Pons (tissue), 1 donor: Measurements from ENCODE around the gene PARD3B.

Experiments used
- DNase-seq: peaks from one replicate; pipeline ENCODE4 v3.0.0-alpha.2; 2016; ENCODE audit warnings: low spot score

The PARD3B gene

GRCh38 chr2:204655101-204655500 lies 109.8 kb downstream of the PARD3B start:
- DNase-seq = no peak

GRCh38 chr2:204655626-204656025 lies 110.4 kb downstream of the PARD3B start:
- no peak for DNase-seq

GRCh38 chr2:204657024-204657423 lies 111.7 kb downstream of the PARD3B start:
- DNase-seq = no peak

- no peak for DNase-seq
Observed at GRCh38 chr2:204662956-204663355, 117.7 kb downstream of the PARD3B start.

GRCh38 chr2:204663816-204664425 lies 118.6 kb downstream of the PARD3B start:
- no peak for DNase-seq

GRCh38 chr2:204664708-204665121 lies 119.4 kb downstream of the PARD3B start:
- DNase-seq = no peak

- no peak for DNase-seq
Observed at GRCh38 chr2:204665207-204665606, 119.9 kb downstream of the PARD3B start.

- DNase-seq = no peak
Observed at GRCh38 chr2:204665771-204666170, 120.5 kb downstream of the PARD3B start.

GRCh38 chr2:204667990-204668389 lies 122.7 kb downstream of the PARD3B start:
- DNase-seq = no peak

- DNase-seq = no peak
Observed at GRCh38 chr2:204669382-204669781, 124.1 kb downstream of the PARD3B start.

- DNase-seq = no peak
Observed at GRCh38 chr2:204670124-204670523, 124.8 kb downstream of the PARD3B start.

- DNase-seq = no peak
Observed at GRCh38 chr2:204670756-204671155, 125.5 kb downstream of the PARD3B start.

GRCh38 chr2:204672772-204673171 lies 127.5 kb downstream of the PARD3B start:
- DNase-seq = no peak

- DNase-seq = no peak
Observed at GRCh38 chr2:204673877-204674276, 128.6 kb downstream of the PARD3B start.

- DNase-seq = no peak
Observed at GRCh38 chr2:204678031-204678430, 132.8 kb downstream of the PARD3B start.

- DNase-seq = no peak
Observed at GRCh38 chr2:204680576-204680975, 135.3 kb downstream of the PARD3B start.

GRCh38 chr2:204681412-204681811 lies 136.1 kb downstream of the PARD3B start:
- no peak for DNase-seq

GRCh38 chr2:204683384-204683783 lies 138.1 kb downstream of the PARD3B start:
- DNase-seq = no peak

GRCh38 chr2:204686406-204686805 lies 141.1 kb downstream of the PARD3B start:
- DNase-seq = no peak

- no peak for DNase-seq
Observed at GRCh38 chr2:204687776-204688175, 142.5 kb downstream of the PARD3B start.

GRCh38 chr2:204691911-204692510 lies 146.7 kb downstream of the PARD3B start:
- peak; percentile 78 for DNase-seq

- DNase-seq = no peak
Observed at GRCh38 chr2:204692790-204693189, 147.5 kb downstream of the PARD3B start.

GRCh38 chr2:204693262-204693661 lies 148.0 kb downstream of the PARD3B start:
- no peak for DNase-seq

GRCh38 chr2:204695506-204695905 lies 150.2 kb downstream of the PARD3B start:
- no peak for DNase-seq
